ENCODE measurements around the gene HSBP1L1. TPM values are rescaled to one million over a fixed set of nuclear protein-coding genes. Genes with fewer than 3 reads are reported as not detected.

Gene HSBP1L1
- polyA plus RNA-seq, 1 of the 3 experiments (the other 2 are of a cell fraction): 7.4 TPM

DNA sequence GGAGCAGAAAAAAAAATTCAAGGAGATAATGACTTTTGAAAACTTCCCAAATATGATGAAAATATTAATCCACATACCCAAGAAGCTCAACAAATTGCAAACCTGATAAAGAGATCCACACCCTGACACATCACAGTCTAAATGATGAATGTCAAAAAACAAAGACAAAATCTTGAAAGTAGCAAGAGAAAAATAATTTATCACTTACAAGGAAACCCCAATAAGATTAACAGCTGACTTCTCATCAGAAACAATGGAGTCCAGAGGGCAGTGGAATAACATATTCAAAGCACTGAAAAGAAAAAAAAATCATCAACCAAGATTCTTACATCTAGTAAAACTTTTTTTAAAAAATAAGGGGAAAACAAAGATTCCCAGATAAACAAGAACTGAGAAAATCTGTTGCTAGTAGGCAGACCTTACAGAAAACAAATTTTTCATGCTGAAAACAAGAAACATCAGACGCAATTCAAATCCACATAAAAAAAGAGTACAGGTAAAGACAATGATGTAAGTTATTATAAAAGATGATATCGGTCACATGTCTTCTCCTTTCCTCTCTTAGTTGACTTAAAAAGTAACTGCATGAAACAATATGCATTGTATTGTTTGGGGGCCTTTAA lies 34.3 kb upstream of the HSBP1L1 start:
- WGBS (ENCODE audit: low lambda C conversion rate): 78% methylated on average over 2 of the region's 2 CpGs
- ChIA-PET POLR2A (no interaction called here), CTCF (interaction anchor here (0.7 kb wide), 1 partner anchor 57 kb away, joined by 3 read pairs; no protein-coding TSS in a partner anchor)
- Histone ChIP-seq H4K20me1 (ENCODE audit: insufficient read depth) (no peaks in the 10 kb centered on the region), H3K9me3 (peaks cover 40% of the 10 kb centered on the region), H3K27ac (ENCODE audit: low read depth in 2 of 2, low read length in 1 of 2) (no peak overlapping the region), H3K4me2 (no peak overlapping the region), H3K4me1 (ENCODE audit: control insufficient read depth in 1 of 2, insufficient read depth in 2 of 2, low read depth in 1 of 2, low read length in 1 of 2) (no peaks in the 10 kb centered on the region), H3K27me3 (ENCODE audit: insufficient read depth) (no peaks in the 10 kb centered on the region), H3K9ac (no peak overlapping the region), H2AFZ (ENCODE audit: low read depth) (no peak overlapping the region), H3K4me3 (ENCODE audit: low read depth in 2 of 2, low read length in 1 of 2) (no peak overlapping the region), H3K36me3 (replicated peaks in 1 of 2; ENCODE audit: control insufficient read depth in 1 of 2, insufficient read depth in 2 of 2, low read length in 1 of 2) (peaks cover 2 to 21% of the 10 kb centered on the region in 2 experiments), H3K79me2 (ENCODE audit: insufficient read depth) (peaks cover 34% of the 10 kb centered on the region; the same call in 1 of the 2 replicates), H3K9me2 (no peaks in the 10 kb centered on the region), H3F3A (replicated peaks; ENCODE audit: insufficient read depth) (peaks cover 12% of the 10 kb centered on the region)
- no peak for DNase-seq
- TF ChIP-seq GATA2 (CRISPR knock-in tag; IDR thresholded peaks at IDR 0.05): no peak
- no peak for TF ChIP-seq EP300 (IDR thresholded peaks at IDR 0.05; ENCODE audit: borderline replicate concordance in 1 of 2, low read depth in 1 of 2, low read length in 1 of 2)
- TF ChIP-seq TEAD4 (IDR thresholded peaks at IDR 0.05; ENCODE audit: borderline replicate concordance, insufficient read depth): no peak
- no peak for TF ChIP-seq SIN3A (IDR thresholded peaks at IDR 0.05; ENCODE audit: borderline replicate concordance, low read depth, low read length)
- no peak for TF ChIP-seq TAF1 (IDR thresholded peaks at IDR 0.05; ENCODE audit: borderline replicate concordance, low read depth, low read length)
- TF ChIP-seq POLR2AphosphoS5 (IDR thresholded peaks at IDR 0.05; ENCODE audit: low read depth, low read length): no peak

- Histone ChIP-seq H3K4me1 (ENCODE audit: control insufficient read depth in 1 of 2, insufficient read depth in 2 of 2, low read depth in 1 of 2, low read length in 1 of 2) (no peaks in the 10 kb centered on the region), H3K36me3 (replicated peaks in 1 of 2; ENCODE audit: control insufficient read depth in 1 of 2, insufficient read depth in 2 of 2, low read length in 1 of 2) (peaks cover 2 to 30% of the 10 kb centered on the region in 2 experiments), H3F3A (replicated peaks; ENCODE audit: insufficient read depth) (peaks cover 12% of the 10 kb centered on the region), H3K9me2 (no peaks in the 10 kb centered on the region), H3K79me2 (ENCODE audit: insufficient read depth) (peaks cover 45% of the 10 kb centered on the region; the same call in 1 of the 2 replicates), H3K4me3 (ENCODE audit: low read depth in 2 of 2, low read length in 1 of 2) (no peak overlapping the region), H4K20me1 (ENCODE audit: insufficient read depth) (no peaks in the 10 kb centered on the region), H3K27me3 (ENCODE audit: insufficient read depth) (no peaks in the 10 kb centered on the region), H2AFZ (ENCODE audit: low read depth) (no peak overlapping the region), H3K9ac (no peak overlapping the region), H3K9me3 (peaks cover 40% of the 10 kb centered on the region), H3K27ac (ENCODE audit: low read depth in 2 of 2, low read length in 1 of 2) (no peak overlapping the region), H3K4me2 (no peak overlapping the region)
- 77% methylated on average over 2 of the region's 2 CpGs for WGBS (ENCODE audit: low lambda C conversion rate)
- ChIA-PET CTCF (no interaction called here), POLR2A (no interaction called here)
- no peak for TF ChIP-seq POLR2AphosphoS5 (IDR thresholded peaks at IDR 0.05; ENCODE audit: low read depth, low read length)
- no peak for TF ChIP-seq TEAD4 (IDR thresholded peaks at IDR 0.05; ENCODE audit: borderline replicate concordance, insufficient read depth)
- TF ChIP-seq NFIC (IDR thresholded peaks at IDR 0.05; ENCODE audit: borderline replicate concordance): no peak
- TF ChIP-seq, protein P1, sequence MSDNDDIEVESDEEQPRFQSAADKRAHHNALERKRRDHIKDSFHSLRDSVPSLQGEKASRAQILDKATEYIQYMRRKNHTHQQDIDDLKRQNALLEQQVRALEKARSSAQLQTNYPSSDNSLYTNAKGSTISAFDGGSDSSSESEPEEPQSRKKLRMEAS (IDR thresholded peaks at IDR 0.05; ENCODE audit: low read depth): no peak
- TF ChIP-seq RCOR1 (IDR thresholded peaks at IDR 0.05; ENCODE audit: low read length): no peak
- no peak for TF ChIP-seq CTCF (IDR thresholded peaks at IDR 0.05)
- TF ChIP-seq TAF1 (IDR thresholded peaks at IDR 0.05; ENCODE audit: borderline replicate concordance, low read depth, low read length): no peak
- no peak for TF ChIP-seq JUND (IDR thresholded peaks at IDR 0.05)
- TF ChIP-seq FOSL2 (IDR thresholded peaks at IDR 0.05; ENCODE audit: borderline replicate concordance, low read depth): no peak
- TF ChIP-seq EP300 (IDR thresholded peaks at IDR 0.05; ENCODE audit: borderline replicate concordance in 1 of 2, low read depth in 1 of 2, low read length in 1 of 2): no peak
- no peak for TF ChIP-seq FOXJ3 (CRISPR knock-in tag; IDR thresholded peaks at IDR 0.05)
- TF ChIP-seq, protein P2, sequence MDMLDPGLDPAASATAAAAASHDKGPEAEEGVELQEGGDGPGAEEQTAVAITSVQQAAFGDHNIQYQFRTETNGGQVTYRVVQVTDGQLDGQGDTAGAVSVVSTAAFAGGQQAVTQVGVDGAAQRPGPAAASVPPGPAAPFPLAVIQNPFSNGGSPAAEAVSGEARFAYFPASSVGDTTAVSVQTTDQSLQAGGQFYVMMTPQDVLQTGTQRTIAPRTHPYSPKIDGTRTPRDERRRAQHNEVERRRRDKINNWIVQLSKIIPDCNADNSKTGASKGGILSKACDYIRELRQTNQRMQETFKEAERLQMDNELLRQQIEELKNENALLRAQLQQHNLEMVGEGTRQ (IDR thresholded peaks at IDR 0.05; ENCODE audit: borderline replicate concordance, low read depth, low read length): no peak
- TF ChIP-seq MEF2A (IDR thresholded peaks at IDR 0.05; ENCODE audit: borderline replicate concordance, low read depth): no peak
- TF ChIP-seq REST (IDR thresholded peaks at IDR 0.05; ENCODE audit: low read depth, low read length): no peak
- no peak for TF ChIP-seq YY1 (IDR thresholded peaks at IDR 0.05; ENCODE audit: low read depth)
- no peak for TF ChIP-seq MXI1 (IDR thresholded peaks at IDR 0.05; ENCODE audit: low read depth, low read length)
- TF ChIP-seq IRF3 (IDR thresholded peaks at IDR 0.05; ENCODE audit: low read depth, low read length): no peak
- DNase-seq: no peak
Observed at GRCh38 chr18:79931475-79931874, 33.0 kb upstream of the HSBP1L1 start.
